ENCODE data around the gene MCOLN1.
"Not testable (repeated sequence)": the region's sequence is repeated elsewhere in the genome, so short reads cannot be mapped to it uniquely, and the experiment has no call there.

The MCOLN1 gene

GRCh38 chr19:7545300-7545699 is 22.9 kb downstream of the MCOLN1 start:
- no peak for FAIRE-seq

GRCh38 chr19:7545904-7546303 is 23.5 kb downstream of the MCOLN1 start:
- FAIRE-seq, result no peak

DNA sequence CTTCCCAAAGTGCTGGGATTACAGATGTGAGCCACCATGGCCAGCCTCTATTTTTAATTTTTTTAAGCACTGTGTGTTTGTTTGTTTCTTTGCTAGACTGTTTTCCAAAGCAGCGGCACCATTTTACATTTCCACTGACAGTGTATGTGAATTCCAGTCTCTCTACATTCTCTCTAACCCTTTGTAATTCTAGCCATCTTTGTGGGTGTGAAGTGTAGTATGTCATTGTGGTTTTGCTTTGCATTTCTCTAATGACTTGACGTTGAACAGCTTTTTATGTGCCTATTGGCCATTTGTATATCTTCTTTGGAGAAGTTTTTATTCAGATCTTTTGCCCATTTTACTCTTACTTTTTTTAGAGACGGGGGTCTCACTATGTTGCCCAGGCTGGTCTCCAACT is 24.7 kb downstream of the MCOLN1 start:
- FAIRE-seq, result no peak

GRCh38 chr19:7549429-7550148 is 27.2 kb downstream of the MCOLN1 start:
- FAIRE-seq, result no peak

DNA sequence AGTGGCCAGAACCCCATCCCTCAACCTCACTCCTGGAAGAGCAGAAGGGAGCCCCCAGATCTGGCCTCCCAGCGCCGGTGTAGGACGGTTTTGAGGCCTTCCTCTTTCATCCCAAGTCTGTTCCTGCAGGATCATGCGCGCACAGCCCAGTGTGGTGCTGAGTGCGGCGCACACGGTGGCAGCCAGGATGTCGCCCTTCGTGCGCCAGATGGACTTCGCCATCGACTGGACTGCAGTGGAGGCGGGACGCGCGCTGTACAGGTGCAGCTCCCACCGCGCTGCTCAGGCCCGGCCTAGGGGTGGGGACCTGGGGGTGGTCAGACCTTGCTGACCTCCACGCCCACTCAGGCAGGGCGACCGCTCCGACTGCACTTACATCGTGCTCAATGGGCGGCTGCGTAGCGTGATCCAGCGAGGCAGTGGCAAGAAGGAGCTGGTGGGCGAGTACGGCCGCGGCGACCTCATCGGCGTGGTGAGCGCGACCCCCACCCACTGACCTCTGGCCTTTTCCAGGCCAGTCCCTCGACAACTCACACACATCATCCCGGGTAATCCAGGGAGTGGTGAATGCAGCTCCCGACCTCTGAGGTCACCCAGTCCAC is 27.8 kb downstream of the MCOLN1 start:
- FAIRE-seq, result no peak

GRCh38 chr19:7550987-7551761 is 28.8 kb downstream of the MCOLN1 start:
- FAIRE-seq, result no peak

DNA sequence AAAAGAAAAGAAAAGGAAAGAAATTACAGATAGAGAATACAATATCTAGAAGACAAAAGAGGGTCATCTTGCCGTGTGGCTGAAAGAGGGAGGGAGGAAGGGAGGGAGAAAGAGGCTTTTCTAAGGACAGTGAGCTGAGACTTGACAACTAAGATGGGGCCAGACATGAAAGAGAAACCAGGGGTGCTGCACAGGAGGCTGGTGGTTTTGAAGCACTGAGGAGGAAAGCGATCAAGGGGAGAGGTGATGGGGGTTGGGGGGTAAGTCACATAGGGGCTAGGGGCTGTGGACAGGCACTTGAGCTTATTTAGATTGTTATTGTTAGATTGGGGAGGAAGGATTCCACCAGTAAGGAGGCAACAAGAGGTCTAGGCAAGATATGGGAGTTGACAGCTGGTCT is 30.4 kb downstream of the MCOLN1 start:
- no peak for FAIRE-seq

GRCh38 chr19:7554565-7554964 is 32.1 kb downstream of the MCOLN1 start:
- FAIRE-seq, result no peak

GRCh38 chr19:7554990-7555864 is 32.8 kb downstream of the MCOLN1 start:
- no peak for FAIRE-seq

GRCh38 chr19:7556696-7557315 is 34.4 kb downstream of the MCOLN1 start:
- no peak for FAIRE-seq

- no peak for FAIRE-seq
These were observed 36.2 kb downstream of the MCOLN1 start for GRCh38 chr19:7558667-7559066.

GRCh38 chr19:7559102-7559501 is 36.7 kb downstream of the MCOLN1 start:
- FAIRE-seq, result no peak

DNA sequence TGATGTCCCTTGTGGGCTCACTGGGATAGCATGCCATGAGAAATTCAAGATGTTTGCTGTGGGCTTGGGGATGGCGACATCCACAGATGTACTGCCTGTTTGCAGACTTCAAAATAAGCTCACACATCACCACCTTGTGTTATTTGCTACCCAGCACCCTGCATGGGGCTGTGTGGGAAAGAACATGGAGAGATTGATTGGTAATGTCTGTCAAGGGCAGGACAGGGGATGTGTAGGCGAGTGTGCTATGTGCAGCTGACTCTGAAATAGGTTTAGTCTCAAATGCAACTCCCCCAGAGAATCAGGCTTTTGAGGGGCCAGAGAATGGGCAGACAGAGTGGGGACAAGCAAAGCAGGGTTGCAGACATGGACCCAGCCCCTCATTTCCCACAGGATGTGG is 37.8 kb downstream of the MCOLN1 start:
- no peak for FAIRE-seq

DNA sequence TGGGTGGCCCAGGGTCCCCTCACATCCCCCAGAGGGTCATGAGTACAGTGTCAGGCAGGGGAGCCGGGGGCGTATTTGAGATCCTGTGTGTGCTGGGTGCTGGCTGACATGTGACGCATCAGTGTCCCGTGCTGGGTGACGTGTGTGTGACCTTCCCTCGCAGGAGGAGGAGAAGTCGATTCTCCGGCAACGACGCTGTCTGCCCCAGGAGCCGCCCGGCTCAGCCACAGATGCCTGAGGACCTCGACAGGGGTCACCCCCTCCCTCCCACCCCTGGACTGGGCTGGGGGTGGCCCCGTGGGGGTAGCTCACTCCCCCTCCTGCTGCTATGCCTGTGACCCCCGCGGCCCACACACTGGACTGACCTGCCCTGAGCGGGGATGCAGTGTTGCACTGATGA is 38.9 kb downstream of the MCOLN1 start:
- no peak for FAIRE-seq

GRCh38 chr19:7562646-7563393 is 40.4 kb downstream of the MCOLN1 start:
- FAIRE-seq, result no peak

GRCh38 chr19:7564866-7565265 is 42.4 kb downstream of the MCOLN1 start:
- FAIRE-seq, result no peak

DNA sequence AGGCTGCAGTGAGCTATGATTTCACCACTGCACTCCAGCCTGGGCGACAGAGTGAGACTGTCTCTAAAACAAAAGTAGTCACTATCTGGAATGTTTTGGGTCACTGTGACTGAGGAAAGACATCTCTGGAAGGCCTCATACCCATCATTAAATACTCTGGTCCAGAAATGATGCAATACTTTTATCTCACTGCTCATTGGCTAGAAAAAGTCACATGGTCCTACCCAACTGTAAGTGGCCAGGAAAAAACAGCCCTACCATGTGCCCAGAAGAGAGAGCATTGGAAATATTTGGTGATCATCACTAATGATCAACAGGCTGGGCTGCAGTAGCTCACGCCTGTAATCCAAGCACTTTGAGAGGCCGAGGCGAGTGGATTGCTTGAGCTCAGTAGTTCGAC is 42.9 kb downstream of the MCOLN1 start:
- no peak for FAIRE-seq

DNA sequence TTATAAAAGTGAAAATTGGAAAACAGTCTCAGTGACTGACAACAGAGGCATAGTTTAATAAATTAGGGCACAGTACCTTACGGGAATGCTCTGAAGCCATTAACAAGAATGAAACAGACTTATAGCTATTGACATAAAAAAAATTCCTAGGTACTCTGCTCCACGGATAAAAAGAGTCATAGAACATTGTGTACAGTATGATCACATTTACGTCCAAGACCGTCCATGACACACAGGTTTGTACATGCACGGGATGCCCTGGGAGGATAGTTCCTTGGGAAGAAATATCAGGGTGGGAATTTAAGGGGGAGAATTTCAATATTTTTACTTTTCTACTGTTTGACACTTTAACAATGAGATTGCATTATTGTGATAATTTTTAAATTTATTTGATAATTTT is 48.3 kb downstream of the MCOLN1 start:
- no peak for FAIRE-seq

- FAIRE-seq, result peak; percentile 82
These were observed 53.1 kb downstream of the MCOLN1 start for GRCh38 chr19:7575434-7576040.

DNA sequence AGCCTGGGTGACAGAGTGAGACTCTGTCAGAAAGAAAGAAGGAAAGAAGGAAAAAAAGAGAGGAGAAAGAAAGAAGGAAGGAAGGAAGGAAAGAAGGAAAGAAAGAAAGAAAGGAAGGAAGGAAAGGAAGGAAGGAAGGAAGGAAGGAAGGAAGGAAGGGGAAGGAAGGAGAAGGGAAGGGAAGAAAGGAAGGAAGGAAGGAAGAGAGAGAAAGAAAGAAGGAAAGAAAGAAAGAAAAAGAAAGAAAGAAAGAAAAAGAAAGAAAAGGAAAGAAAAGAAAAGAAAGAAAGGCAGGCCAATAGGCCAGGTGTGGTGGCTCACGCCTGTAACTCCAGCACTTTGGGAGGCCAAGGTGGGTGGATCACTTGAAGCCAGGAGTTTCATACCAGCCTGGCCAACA is 55.0 kb downstream of the MCOLN1 start:
- FAIRE-seq, result not testable (repeated sequence)

DNA sequence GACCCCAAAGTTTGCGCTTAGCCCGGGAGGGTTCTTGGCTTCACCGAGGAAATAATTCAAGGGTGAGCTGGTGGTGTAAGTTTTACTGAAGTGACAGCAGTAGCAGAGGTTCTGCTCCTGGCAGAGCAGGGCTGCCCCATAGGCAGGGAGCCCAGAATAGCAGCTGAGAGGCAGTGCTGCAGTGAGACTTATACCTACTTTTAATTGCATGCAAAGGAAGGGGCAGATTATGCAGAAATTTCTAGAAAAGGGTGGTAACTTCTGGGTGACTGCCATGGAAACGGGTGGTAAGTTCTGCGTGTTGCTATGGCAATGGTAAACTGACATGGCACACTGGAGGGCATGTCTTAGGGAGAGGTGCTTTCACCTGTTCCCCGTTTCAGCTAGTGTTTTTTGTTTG is 55.7 kb downstream of the MCOLN1 start:
- no peak for FAIRE-seq

Measured in G401.6 (cell line).